C4-2B (cell line): ENCODE results near the gene MPZL2.

Experiments used
- H3K27ac ChIP-seq: fragments of 450-650 bp; 2 replicates; pipeline ENCODE4 v1.5.1; 2017
- ZFX ChIP-seq: fragments of 450-650 bp; IDR thresholded peaks from 2 replicates; pipeline ENCODE4 v1.6.1; 2017
- TF ChIP-seq, protein P1 (sequence below): fragments of 450-650 bp; conservative IDR thresholded peaks from 2 replicates; pipeline ENCODE4 v1.5.1; 2017; ENCODE audit warnings: mild to moderate bottlenecking

Gene MPZL2

GRCh38 chr11:118234833-118235232, 29.3 kb downstream of the MPZL2 start:
- TF ChIP-seq, protein P1, sequence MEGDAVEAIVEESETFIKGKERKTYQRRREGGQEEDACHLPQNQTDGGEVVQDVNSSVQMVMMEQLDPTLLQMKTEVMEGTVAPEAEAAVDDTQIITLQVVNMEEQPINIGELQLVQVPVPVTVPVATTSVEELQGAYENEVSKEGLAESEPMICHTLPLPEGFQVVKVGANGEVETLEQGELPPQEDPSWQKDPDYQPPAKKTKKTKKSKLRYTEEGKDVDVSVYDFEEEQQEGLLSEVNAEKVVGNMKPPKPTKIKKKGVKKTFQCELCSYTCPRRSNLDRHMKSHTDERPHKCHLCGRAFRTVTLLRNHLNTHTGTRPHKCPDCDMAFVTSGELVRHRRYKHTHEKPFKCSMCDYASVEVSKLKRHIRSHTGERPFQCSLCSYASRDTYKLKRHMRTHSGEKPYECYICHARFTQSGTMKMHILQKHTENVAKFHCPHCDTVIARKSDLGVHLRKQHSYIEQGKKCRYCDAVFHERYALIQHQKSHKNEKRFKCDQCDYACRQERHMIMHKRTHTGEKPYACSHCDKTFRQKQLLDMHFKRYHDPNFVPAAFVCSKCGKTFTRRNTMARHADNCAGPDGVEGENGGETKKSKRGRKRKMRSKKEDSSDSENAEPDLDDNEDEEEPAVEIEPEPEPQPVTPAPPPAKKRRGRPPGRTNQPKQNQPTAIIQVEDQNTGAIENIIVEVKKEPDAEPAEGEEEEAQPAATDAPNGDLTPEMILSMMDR: no peak
- TF ChIP-seq ZFX: no peak
- no peak overlapping the region for H3K27ac ChIP-seq

DNA sequence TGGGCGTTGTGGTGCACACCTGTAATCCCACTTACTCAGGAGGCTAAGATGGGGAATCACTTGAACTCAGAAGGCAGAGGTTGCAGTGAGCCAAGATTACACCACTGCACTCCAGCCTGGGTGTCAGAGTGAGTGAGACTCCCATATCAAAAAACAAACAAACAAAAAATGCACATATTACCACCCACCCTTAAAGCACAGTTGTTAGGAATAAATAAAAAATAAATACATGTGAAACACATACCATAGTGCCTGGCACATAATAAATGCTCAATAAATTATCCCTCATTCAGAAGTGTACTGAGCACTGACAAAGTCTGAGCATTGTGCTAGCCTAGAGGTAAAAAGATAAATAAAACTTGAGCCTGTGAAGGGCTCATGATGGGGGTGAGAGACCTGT, 30.2 kb downstream of the MPZL2 start:
- no peak overlapping the region for H3K27ac ChIP-seq

DNA sequence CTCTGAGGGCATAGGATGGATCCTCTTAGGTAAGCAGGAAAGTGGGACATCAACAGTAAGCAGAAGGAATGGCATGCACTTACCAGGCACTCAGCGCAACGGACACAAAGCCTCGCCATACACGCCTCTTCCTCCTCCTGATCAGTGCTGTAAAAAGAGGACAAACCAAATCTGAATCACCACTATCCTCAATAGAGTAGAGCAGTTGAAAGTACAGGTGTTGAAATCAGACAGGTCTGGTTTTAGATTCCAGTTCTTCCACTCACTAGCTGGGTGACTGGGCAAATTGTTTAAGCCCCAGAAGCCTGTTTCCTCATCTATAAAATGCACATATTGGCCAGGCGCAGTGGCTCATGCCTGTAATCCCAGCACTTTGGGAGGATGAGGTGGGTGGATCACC, 30.7 kb downstream of the MPZL2 start:
- no peak for TF ChIP-seq ZFX
- TF ChIP-seq, protein P1: no peak

More for the DNA sequence above, 30.2 kb downstream of the MPZL2 start:
- no peak for TF ChIP-seq ZFX
- TF ChIP-seq, protein P1: no peak

DNA sequence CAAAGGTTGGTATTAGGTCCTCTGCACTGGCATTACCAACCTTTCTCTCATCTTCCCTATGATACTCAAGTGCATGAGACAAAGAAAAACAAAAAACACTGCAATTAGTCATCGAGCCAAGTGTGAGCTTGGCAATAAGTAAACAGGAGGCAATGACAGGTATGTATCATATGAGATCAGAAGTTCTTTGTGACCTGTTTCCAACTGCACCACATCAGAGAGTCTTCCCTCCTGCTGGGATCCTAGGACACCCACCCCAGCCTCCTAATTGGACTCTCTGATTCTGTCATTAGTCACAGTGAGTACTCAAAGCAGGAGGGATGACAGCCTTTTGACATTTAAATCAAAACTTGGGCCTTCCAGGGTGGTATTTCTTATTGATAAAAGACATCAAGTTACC, 31.4 kb downstream of the MPZL2 start:
- no peak overlapping the region for H3K27ac ChIP-seq
- TF ChIP-seq, protein P1: no peak

More for the DNA sequence above, 30.7 kb downstream of the MPZL2 start:
- no peak overlapping the region for H3K27ac ChIP-seq

GRCh38 chr11:118231461-118231860, 32.6 kb downstream of the MPZL2 start:
- TF ChIP-seq, protein P1: no peak
- no peak for TF ChIP-seq ZFX
- H3K27ac ChIP-seq: no peak overlapping the region

DNA sequence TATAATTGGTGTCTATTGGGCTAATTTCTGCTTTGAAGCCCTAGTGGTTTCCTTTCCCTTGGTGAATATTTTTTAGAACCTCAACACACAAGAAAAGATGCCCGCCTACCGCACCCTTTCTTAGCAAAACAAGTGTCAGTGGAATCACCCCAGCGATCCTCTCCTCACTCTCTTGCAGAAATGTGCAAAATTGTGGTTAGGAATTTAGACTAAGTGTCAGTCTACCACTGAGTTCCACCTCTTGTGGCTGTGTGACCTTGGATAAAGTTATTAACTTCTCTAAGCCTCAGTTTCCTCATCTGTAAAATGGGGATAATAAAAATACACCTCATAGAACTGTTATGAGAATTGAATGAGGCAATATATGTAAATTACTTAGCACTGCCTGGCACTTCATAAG, 34.0 kb downstream of the MPZL2 start:
- H3K27ac ChIP-seq: no peak overlapping the region
- TF ChIP-seq, protein P1: no peak
- TF ChIP-seq ZFX: no peak

GRCh38 chr11:118229274-118229847, 34.7 kb downstream of the MPZL2 start:
- TF ChIP-seq ZFX: no peak
- TF ChIP-seq, protein P1: no peak
- no peak overlapping the region for H3K27ac ChIP-seq
